Measurements from ENCODE around the gene UBE2I.
"Not testable (repeated sequence)": the region's sequence is repeated elsewhere in the genome, so short reads cannot be mapped to it uniquely, and the experiment has no call there.

Gene UBE2I

DNA sequence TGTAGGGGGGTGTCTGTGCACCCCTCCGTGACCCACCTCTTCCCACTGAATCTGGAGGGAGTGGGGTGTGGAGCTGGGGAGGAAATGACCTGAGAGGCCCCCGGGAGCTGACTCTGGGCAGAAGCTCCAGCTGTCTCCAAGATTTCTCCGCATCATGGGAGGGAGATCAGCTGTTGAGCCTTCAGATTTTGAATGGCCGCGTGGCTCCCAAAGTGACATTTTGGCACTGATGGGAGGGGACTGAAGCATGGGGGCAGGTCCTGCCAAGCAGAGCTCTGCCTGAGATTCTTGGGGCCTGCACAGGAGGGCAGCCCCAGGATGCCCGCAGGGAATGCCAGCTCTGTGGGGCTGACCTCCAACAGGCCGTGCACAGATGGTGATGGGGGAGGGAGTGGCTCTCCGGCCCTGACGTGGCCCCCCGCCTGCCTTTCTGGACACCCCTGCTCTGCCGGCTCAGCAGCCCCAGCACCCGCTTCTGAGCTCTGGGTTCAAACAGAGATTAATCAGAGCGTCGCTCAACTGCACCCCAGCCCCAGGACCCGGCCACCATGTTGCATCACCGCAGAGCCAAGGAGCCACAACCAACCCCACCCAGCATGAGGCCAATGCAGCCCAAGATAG lies 25.3 kb upstream of the UBE2I start:
- no peaks in the 10 kb centered on the region for H3K9me3 Mint-ChIP-seq
- H3K27me3 Mint-ChIP-seq, result peaks cover 3% of the 10 kb centered on the region
- no peaks in the 10 kb centered on the region for H3K36me3 Mint-ChIP-seq
- no peaks in the 10 kb centered on the region for H3K4me1 Mint-ChIP-seq
- H3K27ac Mint-ChIP-seq, result no peak overlapping the region
- H3K4me3 Mint-ChIP-seq, result no peak overlapping the region

DNA sequence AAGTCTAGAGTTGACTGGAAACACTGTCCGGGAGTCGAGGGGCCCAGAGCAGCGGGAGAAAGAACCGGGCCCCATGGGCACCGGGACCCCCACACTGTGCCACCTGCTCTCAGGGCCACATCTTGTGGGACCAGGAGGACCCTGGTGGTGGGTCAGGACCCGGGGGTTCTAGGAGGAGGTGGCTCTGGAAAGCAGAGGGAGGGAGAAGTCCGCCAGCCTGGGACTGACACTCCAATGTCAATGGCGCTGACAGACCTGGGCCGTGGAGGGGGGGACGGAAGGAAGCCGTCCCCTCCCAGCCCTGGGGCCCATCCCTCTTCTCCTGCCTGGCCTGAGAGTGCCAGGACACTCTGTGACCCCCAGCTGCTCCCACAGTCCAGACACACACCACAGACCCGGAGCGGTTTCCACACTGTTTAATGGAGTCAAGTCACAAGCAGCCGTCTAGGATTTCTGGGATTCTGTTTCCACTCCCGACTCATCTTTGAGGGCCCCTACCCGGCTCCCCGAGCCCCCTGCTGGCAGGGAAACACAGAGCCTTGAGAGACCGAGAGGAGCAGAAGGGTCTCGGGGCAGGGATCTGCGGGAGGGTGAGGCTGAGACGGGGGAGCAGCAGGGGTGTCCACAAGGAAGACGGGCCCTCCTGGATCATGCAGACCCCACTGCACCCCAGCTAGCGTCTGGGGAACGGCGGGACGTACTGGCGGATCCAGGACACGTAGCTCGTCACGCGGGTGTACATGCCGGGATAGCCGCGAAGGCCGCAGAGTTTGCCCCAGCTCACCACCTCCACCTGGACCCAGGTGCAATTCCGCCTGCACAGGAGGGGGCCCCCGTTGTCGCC lies 23.5 kb upstream of the UBE2I start:
- H3K27me3 Mint-ChIP-seq, result peaks cover 10% of the 10 kb centered on the region
- H3K4me3 Mint-ChIP-seq, result no peak overlapping the region
- no peaks in the 10 kb centered on the region for H3K4me1 Mint-ChIP-seq

DNA sequence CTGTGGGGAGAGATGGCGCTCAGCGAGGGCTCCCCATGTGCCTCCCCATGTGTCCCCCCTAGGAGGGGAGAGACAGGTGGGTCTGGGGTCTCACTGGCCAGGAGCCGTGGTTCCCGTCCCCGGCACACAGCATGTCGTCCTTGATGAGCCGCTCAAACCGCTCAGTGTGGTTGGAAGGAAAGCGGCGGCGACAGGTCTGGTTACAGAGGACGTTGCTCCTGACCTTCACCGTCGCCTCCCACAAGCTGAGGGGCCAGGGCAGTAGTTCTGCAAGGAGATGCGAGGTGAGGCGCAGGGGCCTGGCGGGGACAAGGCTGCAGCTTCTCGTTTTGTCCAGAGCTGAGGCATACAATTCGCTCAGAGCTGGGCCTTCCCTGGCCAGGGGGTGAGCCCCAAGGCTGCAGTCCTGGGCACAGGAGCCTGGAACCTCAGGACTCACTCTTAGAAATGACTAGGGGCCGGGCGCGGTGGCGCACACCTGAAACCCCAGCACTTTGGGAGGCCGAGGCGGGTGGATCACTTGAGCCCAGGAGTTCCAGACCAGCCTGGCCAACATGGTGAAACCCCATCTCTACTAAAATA lies 22.8 kb upstream of the UBE2I start:
- Mint-ChIP-seq H3K9me3 (no peaks in the 10 kb centered on the region), H3K36me3 (no peaks in the 10 kb centered on the region), H3K4me1 (no peaks in the 10 kb centered on the region), H3K27ac (no peak overlapping the region), H3K27me3 (peaks cover 12% of the 10 kb centered on the region), H3K4me3 (no peak overlapping the region)

More for the DNA sequence above, 23.5 kb upstream of the UBE2I start:
- Mint-ChIP-seq H3K27ac (no peak overlapping the region), H3K9me3 (no peaks in the 10 kb centered on the region), H3K36me3 (no peaks in the 10 kb centered on the region)

DNA sequence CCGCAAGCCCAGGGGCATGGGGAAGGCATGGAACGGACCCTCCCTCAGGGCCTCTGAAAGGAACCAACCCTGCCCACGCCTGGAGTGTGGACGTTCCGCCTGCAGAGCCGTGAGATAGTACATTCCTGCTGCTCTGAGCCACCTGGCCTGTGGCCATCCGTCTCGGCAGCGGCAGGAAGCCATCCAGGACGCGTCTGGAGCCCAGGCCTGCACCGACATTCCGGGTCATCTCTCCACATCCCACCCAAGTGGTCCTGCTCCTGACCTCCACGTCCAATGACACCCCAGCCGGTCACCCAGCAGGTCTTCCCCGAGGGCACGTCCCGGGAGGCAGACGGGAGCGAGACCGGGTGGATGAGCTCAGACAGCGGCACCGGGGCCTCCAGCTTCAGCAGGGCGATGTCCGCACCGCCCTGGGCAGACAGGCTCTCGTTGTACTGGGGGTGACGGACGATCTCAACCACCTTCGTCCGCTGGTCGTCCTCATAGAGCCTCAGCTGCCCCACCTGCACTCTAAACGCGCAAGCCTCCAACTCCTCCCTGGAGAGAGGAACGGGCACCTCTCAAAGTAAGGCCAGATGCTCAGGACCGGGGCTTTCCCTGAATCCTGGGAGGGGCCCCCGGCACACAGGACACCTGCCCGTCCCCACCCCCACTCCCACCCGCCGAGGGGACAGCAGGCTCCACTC lies 21.3 kb upstream of the UBE2I start:
- Mint-ChIP-seq H3K27me3 (peaks cover 19% of the 10 kb centered on the region), H3K27ac (peak overlapping the region; percentile 35)

GRCh38 chr16:1288813-1289476 lies 20.5 kb upstream of the UBE2I start:
- H3K36me3 Mint-ChIP-seq, result no peaks in the 10 kb centered on the region

More for the DNA sequence above, 21.3 kb upstream of the UBE2I start:
- Mint-ChIP-seq H3K36me3 (no peaks in the 10 kb centered on the region), H3K4me1 (no peaks in the 10 kb centered on the region), H3K4me3 (no peak overlapping the region), H3K9me3 (no peaks in the 10 kb centered on the region)

GRCh38 chr16:1289477-1289866 lies 20.0 kb upstream of the UBE2I start:
- Mint-ChIP-seq H3K36me3 (no peaks in the 10 kb centered on the region), H3K27ac (no peak overlapping the region), H3K9me3 (no peaks in the 10 kb centered on the region), H3K4me3 (no peak overlapping the region), H3K4me1 (no peaks in the 10 kb centered on the region), H3K27me3 (peaks cover 26% of the 10 kb centered on the region)

More at GRCh38 chr16:1288813-1289476, 20.5 kb upstream of the UBE2I start:
- Mint-ChIP-seq H3K27me3 (peaks cover 23% of the 10 kb centered on the region), H3K27ac (no peak overlapping the region), H3K9me3 (no peaks in the 10 kb centered on the region), H3K4me3 (no peak overlapping the region), H3K4me1 (no peaks in the 10 kb centered on the region)

GRCh38 chr16:1290063-1290501 lies 19.4 kb upstream of the UBE2I start:
- H3K27me3 Mint-ChIP-seq, result peaks cover 27% of the 10 kb centered on the region
- H3K27ac Mint-ChIP-seq, result no peak overlapping the region
- no peaks in the 10 kb centered on the region for H3K9me3 Mint-ChIP-seq
- no peaks in the 10 kb centered on the region for H3K4me1 Mint-ChIP-seq
- H3K36me3 Mint-ChIP-seq, result no peaks in the 10 kb centered on the region
- no peak overlapping the region for H3K4me3 Mint-ChIP-seq

DNA sequence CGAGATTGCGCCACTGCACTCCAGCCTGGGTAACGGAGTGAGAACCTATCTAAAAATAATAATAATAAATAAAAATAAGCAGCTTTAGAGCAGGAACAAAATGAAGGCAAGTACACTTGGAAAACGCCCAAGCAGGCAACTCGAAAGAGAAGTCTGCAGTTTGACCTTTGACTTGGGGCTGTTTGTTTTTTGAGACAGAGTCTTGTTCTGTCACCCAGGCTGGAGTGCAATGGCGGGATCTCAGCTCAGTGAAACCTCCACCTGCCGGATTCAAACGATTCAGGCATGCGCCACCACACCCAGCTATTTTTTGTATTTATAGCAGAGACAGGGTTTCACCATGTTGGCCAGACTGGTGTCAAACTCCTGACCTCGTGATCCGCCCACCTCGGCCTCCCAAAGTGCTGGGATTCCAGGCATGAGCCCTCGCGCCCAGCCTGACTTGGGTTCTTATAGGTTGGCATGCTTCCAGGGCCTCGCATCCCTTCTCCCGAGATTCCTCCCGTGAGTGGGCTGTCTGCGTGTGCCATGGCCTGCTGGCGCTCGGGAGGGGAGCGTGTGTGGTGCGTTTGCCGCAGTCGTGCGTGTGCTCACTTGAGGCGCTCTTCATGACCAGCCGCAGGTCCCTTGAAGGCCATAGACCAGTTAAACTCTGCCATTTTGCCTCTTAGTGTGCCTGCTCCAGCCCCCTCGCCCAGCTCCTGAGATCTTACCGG lies 18.4 kb upstream of the UBE2I start:
- no peaks in the 10 kb centered on the region for H3K36me3 Mint-ChIP-seq
- no peak overlapping the region for H3K4me3 Mint-ChIP-seq
- H3K9me3 Mint-ChIP-seq, result no peaks in the 10 kb centered on the region
- H3K27me3 Mint-ChIP-seq, result peaks cover 30% of the 10 kb centered on the region
- no peaks in the 10 kb centered on the region for H3K4me1 Mint-ChIP-seq
- H3K27ac Mint-ChIP-seq, result no peak overlapping the region

- Mint-ChIP-seq H3K4me3 (no peak overlapping the region), H3K36me3 (no peaks in the 10 kb centered on the region), H3K9me3 (no peaks in the 10 kb centered on the region), H3K4me1 (no peaks in the 10 kb centered on the region), H3K27me3 (peaks cover 30% of the 10 kb centered on the region), H3K27ac (peak overlapping the region; percentile 17)
These were observed 17.9 kb upstream of the UBE2I start for GRCh38 chr16:1291576-1291974.

- H3K27ac Mint-ChIP-seq, H3K4me3 Mint-ChIP-seq, H3K4me1 Mint-ChIP-seq, H3K36me3 Mint-ChIP-seq, H3K9me3 Mint-ChIP-seq: not testable (repeated sequence)
- H3K27me3 Mint-ChIP-seq, result peaks cover 30% of the 10 kb centered on the region
These were observed 17.2 kb upstream of the UBE2I start for GRCh38 chr16:1292208-1292607.

DNA sequence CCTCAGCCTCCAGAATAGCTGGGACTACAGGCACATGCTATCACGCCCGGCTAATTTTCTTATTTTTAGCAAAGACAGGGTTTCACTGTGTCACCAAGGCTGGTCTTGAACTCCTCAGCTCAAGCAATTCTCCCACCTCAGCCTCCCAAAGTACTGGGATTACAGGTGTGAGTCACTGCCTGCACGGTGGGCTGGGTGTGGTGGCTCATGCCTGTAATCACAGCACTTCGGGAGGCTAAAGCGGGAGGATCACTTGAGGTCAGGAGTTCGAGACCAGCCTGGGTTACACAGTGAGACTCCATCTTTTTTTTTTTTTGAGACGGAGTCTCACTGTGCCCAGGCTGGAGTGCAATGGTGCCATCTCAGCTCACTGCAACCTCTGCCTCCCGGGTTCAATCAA lies 16.6 kb upstream of the UBE2I start:
- not testable (repeated sequence) for H3K9me3 Mint-ChIP-seq, H3K36me3 Mint-ChIP-seq, H3K4me1 Mint-ChIP-seq, H3K4me3 Mint-ChIP-seq, H3K27ac Mint-ChIP-seq
- H3K27me3 Mint-ChIP-seq, result peaks cover 27% of the 10 kb centered on the region

- Mint-ChIP-seq H3K27me3 (peaks cover 27% of the 10 kb centered on the region), H3K4me1 (no peaks in the 10 kb centered on the region), H3K27ac (no peak overlapping the region), H3K36me3 (no peaks in the 10 kb centered on the region), H3K9me3 (no peaks in the 10 kb centered on the region), H3K4me3 (no peak overlapping the region)
These were observed 15.3 kb upstream of the UBE2I start for GRCh38 chr16:1293921-1294656.

GRCh38 chr16:1295465-1295864 lies 14.0 kb upstream of the UBE2I start:
- H3K27ac Mint-ChIP-seq, result no peak overlapping the region
- H3K9me3 Mint-ChIP-seq, result no peaks in the 10 kb centered on the region
- H3K36me3 Mint-ChIP-seq, result no peaks in the 10 kb centered on the region
- no peak overlapping the region for H3K4me3 Mint-ChIP-seq
- peaks cover 25% of the 10 kb centered on the region for H3K27me3 Mint-ChIP-seq
- H3K4me1 Mint-ChIP-seq, result no peaks in the 10 kb centered on the region

DNA sequence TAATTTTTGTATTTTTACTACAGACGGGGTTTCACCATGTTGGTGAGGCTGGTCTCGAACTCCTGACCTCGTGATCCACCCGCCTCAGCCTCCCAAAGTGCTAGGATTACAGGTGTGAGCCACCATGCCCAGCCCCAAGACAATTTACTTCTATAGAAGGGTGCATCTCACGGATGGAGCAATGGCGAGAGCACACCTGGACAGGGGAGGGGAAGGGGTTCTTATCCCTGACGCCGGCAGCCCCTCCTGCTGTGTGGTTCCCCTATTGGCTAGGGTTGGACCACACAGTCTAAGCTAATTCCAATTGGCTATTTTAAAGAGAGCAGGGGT lies 12.8 kb upstream of the UBE2I start:
- H3K4me3 Mint-ChIP-seq, H3K36me3 Mint-ChIP-seq, H3K27ac Mint-ChIP-seq, H3K9me3 Mint-ChIP-seq, H3K4me1 Mint-ChIP-seq: not testable (repeated sequence)
- peaks cover 21% of the 10 kb centered on the region for H3K27me3 Mint-ChIP-seq

Measured in activated naive CD4-positive, alpha-beta T cell treated with anti-CD3 and anti-CD28 coated beads, Interleukin-2, amount 50 U/mL, for 24 hours (primary cell).